ENCODE results near the gene PRR35.

The PRR35 gene

GRCh38 chr16:560204-560700 is at the start of gene PRR35:
Gene PRR35, plus strand, starts transcription at chr16:560394. Its CDS starts 2,901 bp downstream, at chr16:563295.
- no peak for DNase-seq (ENCODE audit: low read depth, low spot score)

- no peak for DNase-seq (ENCODE audit: low read depth, low spot score)
Measured at GRCh38 chr16:512802-513201, 47.4 kb upstream of the PRR35 start.

GRCh38 chr16:513950-514349 is 46.2 kb upstream of the PRR35 start:
- DNase-seq (ENCODE audit: low read depth, low spot score), result no peak

- no peak for DNase-seq (ENCODE audit: low read depth, low spot score)
Measured at GRCh38 chr16:515175-515938, 44.8 kb upstream of the PRR35 start.

GRCh38 chr16:515939-516226 is 44.3 kb upstream of the PRR35 start:
- no peak for DNase-seq (ENCODE audit: low read depth, low spot score)

GRCh38 chr16:516301-516700 is 43.9 kb upstream of the PRR35 start:
- DNase-seq (ENCODE audit: low read depth, low spot score), result no peak

GRCh38 chr16:518858-519257 is 41.3 kb upstream of the PRR35 start:
- DNase-seq (ENCODE audit: low read depth, low spot score), result no peak

GRCh38 chr16:519425-519824 is 40.8 kb upstream of the PRR35 start:
- no peak for DNase-seq (ENCODE audit: low read depth, low spot score)

GRCh38 chr16:519841-520687 is 40.1 kb upstream of the PRR35 start:
- DNase-seq (ENCODE audit: low read depth, low spot score), result no peak

- DNase-seq (ENCODE audit: low read depth, low spot score), result no peak
Measured at GRCh38 chr16:520847-521246, 39.3 kb upstream of the PRR35 start.

GRCh38 chr16:521381-522210 is 38.6 kb upstream of the PRR35 start:
- DNase-seq (ENCODE audit: low read depth, low spot score), result no peak

- DNase-seq (ENCODE audit: low read depth, low spot score), result no peak
Measured at GRCh38 chr16:522320-523096, 37.7 kb upstream of the PRR35 start.

GRCh38 chr16:523097-523741 is 37.0 kb upstream of the PRR35 start:
- DNase-seq (ENCODE audit: low read depth, low spot score), result no peak

GRCh38 chr16:524274-525040 is 35.7 kb upstream of the PRR35 start:
- no peak for DNase-seq (ENCODE audit: low read depth, low spot score)

- DNase-seq (ENCODE audit: low read depth, low spot score), result no peak
Measured at GRCh38 chr16:525123-525519, 35.1 kb upstream of the PRR35 start.

- DNase-seq (ENCODE audit: low read depth, low spot score), result no peak
Measured at GRCh38 chr16:525520-526180, 34.5 kb upstream of the PRR35 start.

GRCh38 chr16:526181-527014 is 33.8 kb upstream of the PRR35 start:
- no peak for DNase-seq (ENCODE audit: low read depth, low spot score)

Measured in smooth muscle cell of the brain vasculature (primary cell).